Keratinocyte (primary cell): ENCODE data around the gene OR2D3. TPM values are rescaled to one million over a fixed set of nuclear protein-coding genes. Genes with fewer than 3 reads are reported as not detected.

Experiments
- DNase-seq: peaks from one replicate; pipeline ENCODE4 v3.0.0-alpha.2; 2011; ENCODE audit warnings: low read depth, missing footprints, low spot score
- FAIRE-seq: peaks from 2 replicates; lab custom pipeline; 2011; peaks lifted over from hg19 to GRCh38; lab: Jason Lieb, UNC
- H2AFZ ChIP-seq: 2 replicates; pipeline ENCODE4 v1.6.0; 2012; ENCODE audit warnings: low read length, control low read depth, inconsistent platforms; ENCODE audit not compliant: control insufficient read depth
- H3K27ac ChIP-seq: 2 replicates; pipeline ENCODE4 v1.5.1; 2011; ENCODE audit warnings: low read length; ENCODE audit not compliant: control insufficient read depth, insufficient read depth
- H3K27me3 ChIP-seq: 3 replicates; pipeline ENCODE4 v1.6.0; 2011; ENCODE audit warnings: low read length; ENCODE audit not compliant: control insufficient read depth, insufficient read depth; ENCODE audit errors: extremely low read depth
- H3K36me3 ChIP-seq, 2 experiments: 2 replicates in 1 of 2; 3 replicates in 1 of 2; pipeline ENCODE4 v1.5.1; 2011; ENCODE audit warnings: low read length in 2 of 2, mild to moderate bottlenecking in 1 of 2; ENCODE audit not compliant: control insufficient read depth in 2 of 2, insufficient read depth in 2 of 2; ENCODE audit errors: extremely low read depth in 1 of 2
- H3K4me1 ChIP-seq: 3 replicates; pipeline ENCODE4 v1.5.1; 2011; ENCODE audit warnings: low read length; ENCODE audit not compliant: control insufficient read depth, insufficient read depth; ENCODE audit errors: extremely low read depth
- H3K4me2 ChIP-seq: 3 replicates; pipeline ENCODE4 v1.6.0; 2011; ENCODE audit warnings: low read depth, low read length; ENCODE audit not compliant: control insufficient read depth, insufficient read depth; ENCODE audit errors: extremely low read depth
- H3K4me3 ChIP-seq, 3 experiments: fragments of 200-600 bp in 1 of 3; sonication (generic) in 1 of 3; 2 replicates in 2 of 3; 3 replicates in 1 of 3; pipeline ENCODE4 v1.5.1; 2011 to 2016; ENCODE audit warnings: low read length in 3 of 3, mild to moderate bottlenecking in 3 of 3, control low read depth in 2 of 3, inconsistent platforms in 1 of 3, low read depth in 1 of 3, mixed read lengths in 1 of 3, mixed run types in 1 of 3, moderate library complexity in 1 of 3; ENCODE audit not compliant: control insufficient read depth in 2 of 3, insufficient read depth in 2 of 3; ENCODE audit errors: extremely low read depth in 1 of 3
- H3K79me2 ChIP-seq: 2 replicates; pipeline ENCODE4 v1.6.0; 2012; ENCODE audit warnings: low read length; ENCODE audit not compliant: control insufficient read depth, insufficient read depth
- H3K9ac ChIP-seq: 3 replicates; pipeline ENCODE4 v1.6.0; 2011; ENCODE audit warnings: low read length; ENCODE audit not compliant: control insufficient read depth, insufficient read depth; ENCODE audit errors: extremely low read depth
- H3K9me1 ChIP-seq: 3 replicates; pipeline ENCODE4 v1.6.0; 2011; ENCODE audit warnings: low read length; ENCODE audit not compliant: control insufficient read depth, insufficient read depth; ENCODE audit errors: extremely low read depth
- H3K9me3 ChIP-seq: 2 replicates; pipeline ENCODE4 v1.5.1; 2012; ENCODE audit warnings: low read depth, low read length; ENCODE audit not compliant: control insufficient read depth
- H4K20me1 ChIP-seq: 3 replicates; pipeline ENCODE4 v1.6.0; 2011; ENCODE audit warnings: low read length; ENCODE audit not compliant: control insufficient read depth, insufficient read depth; ENCODE audit errors: extremely low read depth
- EZH2 ChIP-seq: IDR thresholded peaks from one replicate; pipeline ENCODE4 v1.6.1; 2012; ENCODE audit warnings: inconsistent platforms, mild to moderate bottlenecking, low read length, moderate library complexity
- dilution Hi-C: fragments of 300-500 bp; cut with MboI; formaldehyde crosslinking; loops from one replicate; pipeline ENCODE4 v1.7.0; 2020; ENCODE audit warnings: low sequenced_read_pairs; ENCODE audit not compliant: extremely low pct_ligation_motif_present
- polyA plus RNA-seq, 5 experiments: library from polyadenylated mRNA; depleted of rRNA in 3 of 5; stranded (reverse) in 3 of 5; stranded (forward) in 1 of 5; unstranded in 1 of 5; fragments of >200 nt; gene quantifications; 1 replicate in 1 of 5; 2 replicates in 3 of 5; 3 replicates in 1 of 5; pipeline versions ENCODE4 v1.2.1 to v1.2.3, GENCODE V29; 2011 to 2012; ENCODE audit warnings: missing spikeins in 2 of 5, low read depth in 1 of 5, low replicate concordance in 1 of 5
- TF ChIP-seq, protein P1 (sequence below), 3 experiments: IDR thresholded peaks in 1 of 3; conservative IDR thresholded peaks in 1 of 3; optimal IDR thresholded peaks in 1 of 3; 2 replicates in 2 of 3; 3 replicates in 1 of 3; pipeline versions ENCODE3 to v1.5.1; 2011; ENCODE audit warnings: low read length in 3 of 3, mild to moderate bottlenecking in 3 of 3, moderate library complexity in 2 of 3, control low read depth in 1 of 3, inconsistent platforms in 1 of 3; ENCODE audit not compliant: insufficient read depth in 2 of 3; ENCODE audit errors: extremely low read depth in 1 of 3

The OR2D3 gene
- polyA plus RNA-seq, 1 donor (not counting 4 experiments of a cell fraction or from before 2014, with no cell fraction given): not detected

DNA sequence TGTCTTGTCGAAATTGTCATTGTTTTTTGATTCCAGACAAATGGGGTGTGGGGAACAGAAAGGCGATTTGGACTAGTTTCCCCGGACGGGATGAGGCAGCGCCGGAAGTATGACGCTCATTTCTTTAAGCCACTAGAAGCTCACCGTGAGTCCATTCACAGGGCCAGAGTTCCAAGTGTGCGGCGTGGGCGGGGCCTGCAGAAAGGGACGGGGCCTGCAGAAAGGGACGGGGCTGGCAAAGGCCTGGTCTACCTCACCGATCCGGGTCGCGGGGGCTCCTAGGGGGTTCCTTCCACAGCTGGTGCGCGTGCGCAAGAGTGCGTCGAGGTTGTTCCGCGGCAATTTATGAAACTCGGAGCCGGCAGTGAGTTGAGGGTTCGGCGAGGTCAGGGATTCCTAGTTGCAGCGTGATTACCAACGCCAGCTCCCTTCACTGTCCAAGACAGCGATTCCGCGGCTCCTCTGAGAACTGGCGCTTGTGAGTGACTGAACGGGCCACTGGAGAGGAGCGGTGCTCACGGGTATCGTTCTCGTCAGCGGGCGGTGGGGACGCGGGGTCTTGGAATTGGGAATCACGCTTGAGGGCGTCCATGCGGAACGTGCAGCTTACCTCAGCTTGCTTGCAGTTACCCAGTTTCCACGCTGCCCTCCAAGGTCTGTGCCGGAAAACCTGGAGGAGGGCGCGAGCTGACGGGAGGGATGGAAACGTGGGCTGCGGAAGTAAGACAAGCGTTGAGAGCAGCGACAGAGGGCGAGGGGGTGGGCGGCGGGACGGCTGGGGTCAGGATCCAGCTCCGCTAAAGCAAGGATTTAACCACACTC is 5.6 kb downstream of the OR2D3 start, which contains the start of gene ZNF215:
TSS of gene ZNF215 (plus strand) at position 219 of the 822 bp plus-strand sequence. CDS start 5,847 bp downstream, outside the sequence.
- Histone ChIP-seq H3K79me2 (peaks cover 5% of the 10 kb centered on the region), H3K27me3 (no peaks in the 10 kb centered on the region), H3K9me1 (no peaks in the 10 kb centered on the region), H3K36me3 (no peaks in the 10 kb centered on the region), H2AFZ (peak within 1 kb of the TSS; percentile 96), H3K9me3 (no peaks in the 10 kb centered on the region), H3K4me1 (peaks cover 3% of the 10 kb centered on the region), H3K9ac (peak within 1 kb of the TSS; percentile 75), H3K4me2 (peak within 1 kb of the TSS; percentile 86), H4K20me1 (no peaks in the 10 kb centered on the region), H3K27ac (peak within 1 kb of the TSS; percentile 64), H3K4me3 (peak within 1 kb of the TSS; percentile 56 to 82 (median 67))
- peak; percentile 56 for FAIRE-seq
- dilution Hi-C loops: no loop called here
- DNase-seq: peak; percentile 40
- TF ChIP-seq, protein P1, sequence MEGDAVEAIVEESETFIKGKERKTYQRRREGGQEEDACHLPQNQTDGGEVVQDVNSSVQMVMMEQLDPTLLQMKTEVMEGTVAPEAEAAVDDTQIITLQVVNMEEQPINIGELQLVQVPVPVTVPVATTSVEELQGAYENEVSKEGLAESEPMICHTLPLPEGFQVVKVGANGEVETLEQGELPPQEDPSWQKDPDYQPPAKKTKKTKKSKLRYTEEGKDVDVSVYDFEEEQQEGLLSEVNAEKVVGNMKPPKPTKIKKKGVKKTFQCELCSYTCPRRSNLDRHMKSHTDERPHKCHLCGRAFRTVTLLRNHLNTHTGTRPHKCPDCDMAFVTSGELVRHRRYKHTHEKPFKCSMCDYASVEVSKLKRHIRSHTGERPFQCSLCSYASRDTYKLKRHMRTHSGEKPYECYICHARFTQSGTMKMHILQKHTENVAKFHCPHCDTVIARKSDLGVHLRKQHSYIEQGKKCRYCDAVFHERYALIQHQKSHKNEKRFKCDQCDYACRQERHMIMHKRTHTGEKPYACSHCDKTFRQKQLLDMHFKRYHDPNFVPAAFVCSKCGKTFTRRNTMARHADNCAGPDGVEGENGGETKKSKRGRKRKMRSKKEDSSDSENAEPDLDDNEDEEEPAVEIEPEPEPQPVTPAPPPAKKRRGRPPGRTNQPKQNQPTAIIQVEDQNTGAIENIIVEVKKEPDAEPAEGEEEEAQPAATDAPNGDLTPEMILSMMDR (optimal IDR thresholded peaks at IDR 0.05 in 1 of 3, IDR thresholded peaks at IDR 0.05 in 1 of 3, conservative IDR thresholded peaks at IDR 0.05 in 1 of 3; ENCODE audit: extremely low read depth in 1 of 3, insufficient read depth in 2 of 3, low read length in 3 of 3): no peak
- no peak for TF ChIP-seq EZH2

DNA sequence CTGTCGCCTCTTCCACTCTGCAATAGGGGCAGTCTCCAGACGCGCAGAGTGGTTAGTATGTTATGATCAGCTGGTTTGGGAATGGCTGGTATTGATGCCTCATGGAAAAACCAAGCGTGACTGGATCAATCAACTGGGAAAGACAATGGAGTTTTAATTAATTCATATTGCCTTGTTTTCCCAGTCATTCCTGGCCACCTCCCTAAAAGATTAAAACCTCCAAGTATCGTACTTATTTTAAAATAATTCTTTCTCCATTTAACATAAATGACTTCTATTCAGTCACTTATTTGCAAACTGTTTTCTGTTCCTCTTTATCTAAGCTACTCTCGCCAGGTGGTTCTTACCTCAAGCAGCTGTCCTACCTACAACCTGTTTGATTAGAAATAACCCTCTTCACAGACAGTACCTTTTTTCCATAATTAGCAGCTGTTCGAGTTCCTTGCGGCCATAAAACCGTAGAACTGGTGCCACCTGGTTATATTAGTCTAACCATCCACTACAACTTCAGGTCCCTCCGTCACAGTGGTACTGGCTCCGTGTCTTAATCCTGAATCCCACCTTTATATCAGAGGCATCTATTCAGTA is 6.3 kb downstream of the OR2D3 start:
- Histone ChIP-seq H3K9ac (peak overlapping the region; percentile 75), H3K79me2 (peaks cover 5% of the 10 kb centered on the region), H3K27ac (peak overlapping the region; percentile 48), H2AFZ (peak overlapping the region; percentile 96), H3K4me3 (peak overlapping the region; percentile 56 to 82 (median 67)), H3K36me3 (no peaks in the 10 kb centered on the region), H4K20me1 (no peaks in the 10 kb centered on the region), H3K4me2 (peak overlapping the region; percentile 86), H3K9me1 (no peaks in the 10 kb centered on the region), H3K9me3 (no peaks in the 10 kb centered on the region), H3K27me3 (no peaks in the 10 kb centered on the region), H3K4me1 (peaks cover 3% of the 10 kb centered on the region)
- TF ChIP-seq, protein P1 (optimal IDR thresholded peaks at IDR 0.05 in 1 of 3, IDR thresholded peaks at IDR 0.05 in 1 of 3, conservative IDR thresholded peaks at IDR 0.05 in 1 of 3; ENCODE audit: extremely low read depth in 1 of 3, insufficient read depth in 2 of 3, low read length in 3 of 3): no peak
- no peak for TF ChIP-seq EZH2
- no peak for FAIRE-seq
- dilution Hi-C loops: no loop called here
- DNase-seq: no peak
